Stimulated activated naive CD4-positive, alpha-beta T cell (primary cell): ENCODE data around the gene GRIK3.
"Not testable (repeated sequence)": the region's sequence is repeated elsewhere in the genome, so short reads cannot be mapped to it uniquely, and the experiment has no call there.

Experiments
- DNase-seq, 6 experiments: peaks; one replicate each; lab custom pipeline; 2025; lab: John Stamatoyannopoulos, UW

Gene GRIK3

DNA sequence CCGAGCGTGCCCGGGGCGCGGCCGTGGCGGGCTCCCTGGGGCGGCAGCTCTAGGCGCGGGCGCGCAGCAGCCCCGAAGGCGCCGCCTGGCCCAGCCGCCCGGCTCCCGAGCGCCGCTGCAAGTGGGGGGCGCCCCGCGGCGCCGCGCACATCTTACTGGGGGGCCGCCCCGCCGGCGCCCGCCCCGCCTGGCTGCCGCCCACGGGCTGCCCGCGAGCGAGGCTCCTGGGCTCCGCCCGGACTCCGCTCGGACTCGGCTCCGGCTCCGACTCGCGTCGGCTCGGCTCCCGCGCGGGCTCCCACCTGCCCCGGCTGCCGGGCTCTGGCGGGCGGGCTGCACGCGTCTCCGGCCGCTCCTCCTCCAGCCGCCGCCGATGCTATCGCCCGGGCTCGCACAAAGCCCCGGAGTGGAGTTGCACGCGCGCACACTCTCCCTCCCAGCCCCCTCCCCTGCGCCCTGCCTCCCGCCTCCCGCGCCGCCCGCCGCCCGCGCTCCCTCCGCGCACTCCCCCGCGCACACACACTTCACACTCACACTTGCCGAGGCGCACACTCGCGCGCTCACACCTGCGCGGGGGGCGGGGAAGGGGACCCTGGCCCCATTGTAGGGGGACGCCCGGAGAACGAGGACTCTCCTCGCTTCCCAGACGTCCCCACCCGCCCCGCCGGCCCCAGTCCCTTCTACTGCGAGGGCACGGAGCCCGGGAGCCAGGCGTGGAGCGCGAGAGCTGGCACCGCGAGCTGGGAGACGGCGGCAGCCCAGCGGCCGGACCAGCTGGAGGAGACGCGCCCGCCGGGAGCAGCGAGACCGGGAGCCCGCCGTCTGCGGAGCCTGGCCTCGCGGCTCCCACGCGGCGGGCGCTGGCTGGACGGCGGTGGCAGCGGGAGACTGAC lies at the start of gene GRIK3:
GRIK3 (minus strand) TSS at position 395 of the 893 bp plus-strand sequence. CDS start 407 bp downstream, outside the sequence.
- DNase-seq, result no peak

DNA sequence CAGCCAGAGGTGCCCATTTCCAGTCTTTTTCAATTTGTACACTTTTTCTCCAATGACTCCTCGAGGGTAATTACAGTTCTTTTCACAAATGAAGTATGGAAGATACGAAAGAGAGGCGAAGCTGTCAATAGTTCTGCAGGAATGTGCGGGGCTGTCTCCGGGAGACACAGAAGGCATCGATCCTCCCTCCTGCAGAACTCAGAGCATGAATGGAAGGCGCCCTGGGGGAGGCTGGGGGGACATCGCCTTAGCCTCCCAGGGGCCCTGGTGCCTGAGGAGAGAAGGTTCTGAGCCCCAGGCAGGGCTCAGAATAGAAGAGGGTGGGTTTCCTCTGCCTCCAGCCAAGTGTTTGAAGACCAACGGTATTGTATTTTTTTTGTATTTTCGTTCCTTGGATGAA lies 49.7 kb upstream of the GRIK3 start:
- no peak for DNase-seq

DNA sequence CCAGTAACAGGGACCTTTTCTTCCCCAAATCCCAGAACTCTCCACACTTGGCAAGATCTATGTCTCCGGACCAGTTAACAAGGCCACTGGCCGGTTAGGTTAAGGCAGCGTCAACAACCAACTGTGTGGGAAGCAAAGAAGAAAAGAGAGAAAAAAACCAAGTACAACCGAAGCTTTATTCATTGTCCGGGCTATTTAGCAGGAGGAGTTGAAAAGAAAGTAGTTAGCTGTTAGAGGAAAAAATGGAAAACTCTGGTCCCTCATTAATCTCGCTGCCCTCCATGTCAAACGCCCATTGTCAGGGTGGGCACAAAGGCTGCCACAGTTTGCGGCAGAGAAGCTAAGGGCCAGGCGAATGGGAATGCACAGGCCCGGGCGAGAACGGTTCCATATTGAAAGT lies 49.3 kb upstream of the GRIK3 start:
- DNase-seq, result no peak

DNA sequence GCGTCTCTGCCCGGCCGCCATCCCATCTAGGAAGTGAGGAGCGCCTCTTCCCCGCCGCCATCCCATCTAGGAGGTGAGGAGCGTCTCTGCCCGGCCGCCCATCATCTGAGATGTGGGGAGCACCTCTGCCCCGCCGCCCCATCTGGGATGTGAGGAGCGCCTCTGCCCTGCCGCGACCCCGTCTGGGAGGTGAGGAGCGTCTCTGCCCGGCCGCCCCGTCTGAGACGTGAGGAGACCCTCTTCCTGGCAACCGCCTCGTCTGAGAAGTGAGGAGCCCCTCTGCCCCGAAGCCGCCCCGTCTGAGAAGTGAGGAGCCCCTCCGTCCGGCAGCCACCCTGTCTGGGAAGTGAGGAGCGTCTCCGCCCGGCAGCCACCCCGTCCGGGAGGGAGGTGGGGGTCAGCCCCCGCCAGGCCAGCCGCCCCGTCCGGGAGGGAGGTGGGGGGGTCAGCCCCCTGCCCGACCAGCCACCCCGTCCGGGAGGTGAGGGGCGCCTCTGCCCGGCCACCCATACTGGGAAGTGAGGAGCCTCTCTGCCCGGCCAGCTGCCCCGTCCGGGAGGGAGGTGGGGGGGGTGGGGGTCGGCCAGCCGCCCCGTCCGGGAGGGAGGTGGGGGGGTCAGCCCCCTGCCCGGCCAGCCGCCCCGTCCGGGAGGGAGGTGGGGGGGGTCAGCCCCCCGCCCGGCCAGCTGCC lies 46.1 kb upstream of the GRIK3 start:
- DNase-seq, result not testable (repeated sequence)

DNA sequence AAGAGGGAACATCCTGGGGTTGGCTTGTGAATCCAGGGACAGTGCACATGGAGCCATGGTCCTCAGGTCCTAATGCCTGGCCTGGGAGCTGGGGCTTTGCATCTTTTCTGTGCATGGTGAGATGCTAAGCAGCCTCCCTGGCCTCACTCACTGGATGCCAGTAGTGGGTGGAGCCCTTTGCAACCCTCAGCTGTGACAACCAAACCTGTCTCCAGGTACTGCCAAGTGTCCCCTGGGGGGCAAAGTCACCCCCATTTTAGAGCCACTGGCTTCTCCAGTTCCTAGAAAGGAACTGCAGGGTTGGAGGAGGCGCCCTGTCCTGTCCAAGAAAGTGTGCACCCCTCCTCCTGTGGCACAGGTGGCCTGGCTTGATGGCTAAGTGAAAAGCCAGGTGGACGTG lies 44.6 kb upstream of the GRIK3 start:
- DNase-seq, result no peak

DNA sequence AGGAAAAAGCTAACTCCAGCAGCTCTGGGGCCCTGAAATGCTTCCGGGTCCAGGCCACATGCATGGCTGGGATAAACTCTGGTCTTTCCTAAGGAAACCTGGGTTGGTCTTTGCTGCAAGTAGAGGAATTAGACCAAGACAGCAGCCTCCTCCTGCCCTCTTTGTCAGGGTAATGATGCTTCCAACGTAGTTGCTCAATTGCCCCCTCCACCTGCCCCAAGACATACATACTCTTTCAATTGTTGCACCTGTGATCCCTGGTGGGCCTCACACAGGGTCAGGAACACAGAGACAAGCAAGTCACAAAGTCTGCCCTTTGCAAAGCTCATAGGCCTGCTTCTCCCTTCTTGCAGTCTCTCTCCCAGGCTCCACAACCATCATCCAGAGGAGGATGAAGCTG lies 41.9 kb upstream of the GRIK3 start:
- no peak for DNase-seq

DNA sequence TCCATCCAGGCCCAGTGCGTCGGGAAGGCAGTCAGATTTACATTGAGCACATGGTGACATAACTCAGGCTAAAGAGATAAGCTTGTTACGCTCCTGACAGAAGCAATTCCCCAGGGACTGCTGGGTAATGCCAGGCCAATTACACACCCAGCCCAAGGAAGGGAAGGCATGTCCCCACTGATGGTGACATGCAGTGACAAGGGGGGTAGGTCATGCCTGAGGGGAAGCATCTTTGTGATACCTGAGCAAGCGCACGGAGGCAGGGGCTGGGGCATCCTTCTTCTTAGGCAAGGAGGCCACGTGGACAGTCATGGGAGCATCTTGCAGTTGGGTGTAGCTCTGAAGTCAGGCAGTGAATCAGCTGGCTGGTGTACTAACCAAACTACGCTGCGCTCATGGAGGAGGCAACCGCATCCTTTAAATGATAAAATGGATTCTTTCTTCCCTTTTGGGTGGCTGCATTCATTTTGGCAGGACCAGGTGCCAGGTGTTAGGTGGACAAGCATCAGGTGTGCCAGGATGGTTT lies 39.6 kb upstream of the GRIK3 start:
- no peak for DNase-seq

DNA sequence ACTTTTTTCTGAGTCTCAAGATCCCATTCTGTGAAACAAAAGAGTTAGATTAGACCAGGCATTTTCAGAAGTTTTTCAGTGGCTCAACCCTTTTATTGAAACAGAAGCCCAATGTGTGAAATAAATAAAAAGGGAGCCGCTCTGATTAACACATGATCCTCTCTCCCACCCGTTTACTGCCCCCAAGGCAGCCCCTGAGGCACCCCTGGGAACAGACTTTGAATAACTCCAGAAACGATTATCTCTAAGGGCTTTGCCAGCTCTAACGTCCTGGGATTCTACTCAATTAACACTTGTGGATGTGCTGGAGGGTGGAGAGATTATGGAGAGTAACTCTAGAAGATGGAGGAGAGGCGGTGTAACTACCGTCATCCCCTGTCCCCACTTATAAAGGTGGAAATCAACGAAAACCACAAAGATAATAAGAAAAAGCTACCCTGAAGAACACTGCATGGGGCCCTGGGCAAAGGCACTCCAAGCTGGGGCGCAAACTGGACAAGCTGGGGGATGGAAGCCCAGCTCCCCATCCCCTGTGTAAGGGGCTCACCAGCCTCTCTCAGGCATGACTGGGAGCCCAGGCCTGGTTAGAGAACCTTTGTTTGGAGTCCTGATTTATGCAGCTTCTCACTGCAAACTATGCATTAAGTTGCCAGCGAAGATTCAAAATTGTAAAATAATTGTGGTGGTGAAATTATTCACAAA lies 39.0 kb upstream of the GRIK3 start:
- no peak for DNase-seq

DNA sequence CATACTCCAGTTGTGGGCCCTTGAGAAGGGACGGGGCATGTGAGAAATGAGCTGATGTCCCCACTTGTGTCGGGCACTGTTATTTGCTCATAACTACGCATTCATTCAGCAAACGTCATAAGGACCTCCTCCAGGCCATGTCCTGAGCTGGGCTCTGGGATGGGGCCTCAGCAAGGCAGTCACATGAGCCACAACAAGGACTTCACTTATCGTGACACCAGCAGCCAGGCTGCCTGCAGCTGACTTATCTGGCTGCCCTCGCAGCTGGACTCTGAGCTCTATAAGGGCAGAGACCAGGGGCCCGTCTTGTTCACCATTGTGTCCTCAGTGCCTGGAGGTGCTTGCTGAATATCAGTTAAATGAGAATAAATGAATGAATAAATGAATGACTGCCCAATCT lies 37.5 kb upstream of the GRIK3 start:
- DNase-seq, result no peak

DNA sequence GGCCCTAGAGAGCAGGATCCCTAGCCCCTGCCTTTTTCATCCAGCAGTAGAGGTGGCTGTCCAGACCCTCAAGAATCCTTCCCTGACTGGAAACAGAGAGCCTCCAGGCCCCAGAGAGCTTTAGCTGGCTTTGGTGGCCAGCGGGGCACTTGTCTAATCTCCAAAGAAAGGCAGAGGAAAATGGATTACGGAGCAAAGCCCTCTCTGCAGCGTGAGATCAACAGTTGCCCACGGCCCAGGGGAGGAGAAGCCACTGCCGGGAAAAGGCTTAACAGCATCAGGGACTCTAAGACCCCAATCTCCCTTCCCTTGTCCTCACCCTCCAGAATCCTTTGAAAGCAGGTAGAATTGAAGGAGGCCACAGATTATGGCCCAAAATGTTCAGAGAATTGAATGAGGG lies 35.8 kb upstream of the GRIK3 start:
- no peak for DNase-seq

DNA sequence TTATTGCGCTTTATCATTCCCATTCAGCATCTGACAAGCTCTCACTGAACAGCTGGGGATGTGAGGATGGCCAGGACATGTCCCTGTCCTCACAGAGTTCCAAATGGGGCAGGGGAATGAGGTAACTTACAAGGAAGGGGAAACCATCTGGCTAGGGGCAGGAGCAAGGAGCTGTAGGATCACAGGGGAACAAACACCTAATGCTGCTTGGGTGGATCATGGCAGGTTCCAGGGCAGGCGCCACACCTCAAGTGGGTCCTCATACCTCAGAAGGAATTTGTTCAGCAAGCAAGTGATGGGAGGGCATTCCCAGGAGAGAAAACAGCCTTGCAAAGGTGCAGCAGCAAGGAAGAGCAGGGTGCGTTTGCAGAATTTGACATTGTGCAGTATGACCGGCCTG lies 35.1 kb upstream of the GRIK3 start:
- DNase-seq, result no peak

DNA sequence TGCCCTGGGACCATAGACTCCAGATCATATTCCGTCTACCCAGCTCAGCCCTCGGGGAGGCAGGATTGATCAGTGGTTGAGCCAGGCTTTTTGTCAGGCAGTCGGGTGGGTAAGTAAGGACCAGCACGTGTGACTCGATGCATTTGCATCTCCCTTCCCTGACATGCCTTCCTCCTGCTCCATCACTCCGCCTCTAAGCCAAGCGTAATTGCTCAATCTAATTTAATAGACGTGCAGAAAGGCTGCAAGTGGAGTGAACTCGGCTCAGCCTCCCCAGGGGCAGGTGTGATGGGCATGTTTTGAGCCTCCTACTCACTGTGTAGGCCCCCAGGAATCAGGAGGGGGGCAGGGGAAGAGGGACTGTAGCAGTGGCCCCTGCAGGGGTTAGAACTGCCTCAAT lies 34.6 kb upstream of the GRIK3 start:
- DNase-seq, result no peak

DNA sequence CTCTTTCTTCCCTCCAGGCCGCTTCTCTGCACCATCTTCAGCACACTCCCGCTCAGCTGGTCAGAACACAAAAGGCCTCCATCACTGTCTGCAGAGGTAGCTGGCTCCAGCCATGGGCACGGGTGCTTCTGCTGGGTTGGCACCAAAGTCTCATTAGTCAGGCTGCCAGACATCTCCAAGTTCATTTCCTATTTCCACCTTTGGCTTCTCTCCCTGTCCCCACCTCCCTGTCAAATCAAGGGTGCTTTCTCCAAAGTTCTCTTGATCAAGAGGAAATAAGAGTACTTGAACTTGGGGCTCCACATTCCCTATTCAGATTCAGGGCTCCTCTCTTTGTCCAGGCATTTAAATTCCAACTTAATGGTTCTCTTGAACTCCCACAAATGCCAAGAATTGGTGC lies 33.9 kb upstream of the GRIK3 start:
- no peak for DNase-seq

DNA sequence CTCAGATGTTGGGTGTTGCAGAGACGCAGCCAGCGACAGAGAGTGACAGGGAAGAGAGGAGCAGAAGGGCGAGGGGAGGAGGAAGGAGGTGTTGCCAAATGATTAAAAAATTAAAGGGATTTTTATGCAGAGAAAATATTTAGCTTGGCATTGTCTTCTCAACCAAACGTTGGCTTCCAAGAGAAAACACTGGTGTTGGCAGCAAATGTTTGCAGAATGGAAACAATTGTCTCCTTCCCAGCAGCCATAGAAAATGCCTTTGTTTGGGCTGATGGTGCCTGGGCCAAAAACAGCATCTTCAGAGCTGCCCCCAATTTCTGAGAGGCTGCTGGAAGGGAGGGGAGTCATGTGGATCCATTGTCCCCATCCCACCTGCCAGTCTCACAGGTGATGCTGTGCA lies 29.7 kb upstream of the GRIK3 start:
- no peak for DNase-seq

DNA sequence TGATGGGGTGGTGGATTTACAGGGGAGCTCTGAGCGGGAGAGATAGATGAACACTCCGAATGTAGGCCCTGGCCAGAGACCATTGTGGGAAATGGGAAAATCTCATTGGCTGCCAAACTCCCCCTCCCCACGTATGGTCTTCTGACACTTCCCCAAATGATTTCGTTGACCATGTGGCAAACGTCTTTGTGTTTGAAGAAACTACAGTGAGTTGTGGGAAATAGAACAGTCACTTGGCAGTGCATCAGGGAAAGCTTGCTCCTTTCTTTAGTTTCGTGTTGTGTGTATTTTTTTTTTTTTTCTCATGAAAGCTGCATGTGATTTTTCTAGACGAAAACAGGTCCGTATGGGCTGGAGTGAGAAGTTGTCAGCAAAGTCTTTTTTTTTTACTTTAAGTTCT lies 25.0 kb upstream of the GRIK3 start:
- no peak for DNase-seq

DNA sequence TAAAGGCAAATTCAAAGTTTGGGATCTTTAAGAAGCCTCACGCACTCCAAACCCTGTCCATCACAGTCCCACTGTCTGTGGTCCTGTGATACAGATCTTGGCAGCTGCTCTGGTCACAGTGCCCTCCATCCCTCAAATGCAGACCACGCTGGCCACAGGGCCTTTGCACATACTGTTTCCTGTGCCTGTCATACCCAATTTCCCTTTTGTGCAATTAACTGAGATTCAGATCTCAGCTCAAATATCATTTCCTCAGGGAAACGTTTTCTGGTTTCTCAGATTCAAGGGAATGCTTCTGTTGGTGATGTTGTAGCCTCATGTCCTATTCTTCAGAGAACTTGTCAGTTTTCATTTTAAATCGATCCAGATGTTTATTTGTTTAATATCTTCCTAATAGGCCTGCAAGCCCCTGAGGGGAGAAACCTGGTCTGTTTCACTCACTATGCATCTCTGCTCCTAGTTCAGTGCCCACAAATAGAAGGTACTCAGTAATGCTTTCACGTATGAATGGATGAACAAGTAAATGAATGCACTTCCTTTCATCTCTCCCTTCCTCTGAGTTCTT lies 24.2 kb upstream of the GRIK3 start:
- DNase-seq, result no peak

DNA sequence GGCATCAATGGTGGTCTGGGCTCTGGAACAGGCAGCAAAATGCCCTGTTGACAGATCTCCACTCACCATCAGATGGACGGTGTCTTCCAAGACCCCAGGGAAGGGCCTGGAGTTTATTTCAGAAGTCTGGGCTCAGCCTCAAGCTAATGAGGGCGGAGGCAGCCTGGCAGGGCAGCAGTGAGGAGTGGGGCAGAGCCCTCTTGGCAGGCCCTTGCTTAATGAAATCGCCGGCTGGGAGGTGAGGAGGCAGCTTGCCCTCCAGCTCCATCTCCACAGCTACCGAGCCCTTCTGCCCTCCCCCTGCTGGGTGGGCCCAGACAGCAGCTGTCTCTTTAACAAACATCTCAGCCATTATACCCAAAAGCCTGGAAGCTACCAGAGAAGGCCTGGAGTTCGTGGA lies 22.0 kb upstream of the GRIK3 start:
- DNase-seq, result no peak

DNA sequence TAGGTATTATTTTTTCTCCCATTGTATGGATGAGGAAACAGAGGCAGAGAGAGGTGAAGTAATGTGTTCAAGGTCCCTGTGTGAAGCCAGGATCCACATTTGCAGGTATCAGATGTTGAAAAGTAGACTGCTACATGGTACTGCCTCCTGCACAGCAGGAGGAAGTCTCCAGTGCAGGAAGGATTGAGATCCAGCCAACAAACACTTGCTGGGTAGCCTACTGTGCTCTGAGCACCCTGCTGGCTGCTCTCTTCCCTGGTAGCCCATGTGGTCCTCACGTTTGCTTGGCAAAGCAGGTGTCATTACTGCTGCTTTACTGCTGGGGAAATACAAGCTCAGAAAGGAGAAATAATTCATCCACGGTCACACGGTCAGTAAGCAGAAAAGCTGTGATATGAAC lies 21.3 kb upstream of the GRIK3 start:
- DNase-seq, result no peak

DNA sequence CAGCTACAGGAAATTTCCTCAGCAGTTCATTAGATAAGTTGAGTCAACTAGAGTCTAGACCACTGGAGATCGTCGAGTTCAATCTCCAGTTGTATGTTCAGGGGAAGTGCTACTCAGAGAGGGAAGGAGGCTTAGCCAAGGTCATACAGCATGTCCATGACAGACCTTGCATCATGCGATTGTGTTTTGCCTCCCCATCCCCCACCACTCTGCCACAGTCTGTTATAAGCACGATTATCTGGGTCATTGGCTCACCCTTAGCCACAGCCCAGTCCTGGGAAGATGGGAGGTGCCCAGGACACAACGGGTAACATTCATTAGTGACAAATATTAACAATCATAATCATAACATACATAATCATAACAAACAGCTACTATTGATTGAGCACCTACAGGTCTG lies 18.9 kb upstream of the GRIK3 start:
- no peak for DNase-seq

DNA sequence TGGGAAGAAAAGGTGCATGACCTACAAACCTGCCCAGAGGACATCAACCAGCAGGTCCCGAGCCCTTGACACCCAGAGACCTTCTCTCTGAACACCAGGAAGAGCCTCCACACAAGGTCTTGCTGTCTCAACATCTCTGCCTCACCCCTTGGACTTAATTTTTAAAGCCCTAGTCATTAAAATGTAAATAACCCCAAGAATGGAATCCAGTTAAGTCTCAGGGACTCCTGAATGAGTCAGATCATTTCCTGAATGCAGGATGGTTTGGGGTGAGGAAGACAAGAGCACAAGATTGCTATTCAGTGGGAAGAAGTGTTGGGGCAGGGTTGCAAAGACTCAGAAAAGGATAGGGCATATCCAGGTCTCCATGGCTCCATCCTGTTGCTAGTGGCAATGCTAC lies 17.8 kb upstream of the GRIK3 start:
- no peak for DNase-seq

DNA sequence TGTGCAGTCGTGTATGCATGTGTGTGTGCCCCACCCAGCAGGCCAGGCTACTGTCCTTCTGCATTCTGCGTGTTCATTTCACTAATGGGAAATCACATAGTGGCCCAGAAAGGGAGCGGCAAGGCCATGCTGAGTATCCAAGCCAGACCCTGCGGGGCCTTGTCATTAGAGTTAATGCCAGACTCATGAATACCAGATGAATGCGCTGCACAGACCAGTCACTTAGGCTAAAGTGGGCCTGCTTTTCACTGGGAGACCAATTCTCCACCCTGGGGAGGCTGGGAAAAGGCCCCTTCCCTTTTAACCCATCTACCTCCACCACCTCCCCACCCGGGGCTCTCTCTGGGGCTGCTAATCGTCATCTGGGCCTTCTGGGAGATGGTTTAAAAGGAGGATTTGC lies 17.0 kb upstream of the GRIK3 start:
- DNase-seq, result no peak

DNA sequence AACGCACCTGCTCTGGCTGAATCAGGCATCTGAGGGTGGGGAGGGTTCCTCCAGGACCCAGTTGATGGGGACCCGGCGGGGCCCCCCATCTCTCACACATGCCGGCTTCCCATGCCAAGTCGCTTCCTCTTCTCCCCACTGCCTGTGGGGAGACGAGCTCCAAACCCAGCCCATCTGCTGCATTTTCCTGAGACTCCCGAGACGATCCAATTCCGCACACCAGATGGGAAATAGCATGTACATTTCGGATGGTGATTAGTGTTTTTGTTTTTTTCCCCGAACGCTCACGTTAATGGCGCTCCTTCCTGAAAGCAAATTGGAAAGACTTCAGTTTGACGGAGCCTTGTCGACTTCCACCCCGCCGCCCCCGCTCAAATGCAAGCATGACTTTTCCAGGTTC lies 13.2 kb upstream of the GRIK3 start:
- DNase-seq, result no peak
